Measurements from ENCODE around the gene MAP3K12.

The MAP3K12 gene

GRCh38 chr12:53466640-53467039, 32.6 kb downstream of the MAP3K12 start:
- TF ChIP-seq CTCF (IDR thresholded peaks at IDR 0.05): no peak
- no peak overlapping the region for H3K27ac ChIP-seq
- H3K27me3 ChIP-seq: no peaks in the 10 kb centered on the region
- no peak overlapping the region for H3K4me3 ChIP-seq (ENCODE audit: low read depth in 1 of 2, low read length in 1 of 2)
- peaks cover 100% of the 10 kb centered on the region for H3K36me3 ChIP-seq
- no peaks in the 10 kb centered on the region for H3K4me1 ChIP-seq (ENCODE audit: control insufficient read depth in 1 of 2, insufficient read depth in 1 of 2, low read depth in 1 of 2, low read length in 1 of 2)
- H3K9me3 ChIP-seq: no peaks in the 10 kb centered on the region

- no peak for TF ChIP-seq CTCF (IDR thresholded peaks at IDR 0.05)
These were observed 33.6 kb downstream of the MAP3K12 start for GRCh38 chr12:53465679-53466078.

GRCh38 chr12:53464685-53465418, 34.4 kb downstream of the MAP3K12 start:
- Histone ChIP-seq H3K27ac (peak overlapping the region; percentile 10), H3K9me3 (no peaks in the 10 kb centered on the region), H3K4me3 (ENCODE audit: low read depth in 1 of 2, low read length in 1 of 2) (no peak overlapping the region), H3K4me1 (ENCODE audit: control insufficient read depth in 1 of 2, insufficient read depth in 1 of 2, low read depth in 1 of 2, low read length in 1 of 2) (no peaks in the 10 kb centered on the region), H3K36me3 (peaks cover 100% of the 10 kb centered on the region), H3K27me3 (no peaks in the 10 kb centered on the region)
- no peak for TF ChIP-seq CTCF (IDR thresholded peaks at IDR 0.05)

More at GRCh38 chr12:53465679-53466078, 33.6 kb downstream of the MAP3K12 start:
- peak overlapping the region; percentile 10 for H3K27ac ChIP-seq
- H3K27me3 ChIP-seq: no peaks in the 10 kb centered on the region
- peaks cover 100% of the 10 kb centered on the region for H3K36me3 ChIP-seq
- H3K9me3 ChIP-seq: no peaks in the 10 kb centered on the region
- H3K4me1 ChIP-seq (ENCODE audit: control insufficient read depth in 1 of 2, insufficient read depth in 1 of 2, low read depth in 1 of 2, low read length in 1 of 2): no peaks in the 10 kb centered on the region
- no peak overlapping the region for H3K4me3 ChIP-seq (ENCODE audit: low read depth in 1 of 2, low read length in 1 of 2)

GRCh38 chr12:53463802-53464560, 35.3 kb downstream of the MAP3K12 start:
- H3K36me3 ChIP-seq: peaks cover 100% of the 10 kb centered on the region
- no peak for TF ChIP-seq CTCF (IDR thresholded peaks at IDR 0.05)
- H3K27me3 ChIP-seq: no peaks in the 10 kb centered on the region
- no peaks in the 10 kb centered on the region for H3K4me1 ChIP-seq (ENCODE audit: control insufficient read depth in 1 of 2, insufficient read depth in 1 of 2, low read depth in 1 of 2, low read length in 1 of 2)
- no peaks in the 10 kb centered on the region for H3K9me3 ChIP-seq
- H3K4me3 ChIP-seq (ENCODE audit: low read depth in 1 of 2, low read length in 1 of 2): no peak overlapping the region
- H3K27ac ChIP-seq: no peak overlapping the region

GRCh38 chr12:53462935-53463334, 36.3 kb downstream of the MAP3K12 start:
- Histone ChIP-seq H3K36me3 (peaks cover 100% of the 10 kb centered on the region), H3K9me3 (no peaks in the 10 kb centered on the region), H3K4me1 (ENCODE audit: control insufficient read depth in 1 of 2, insufficient read depth in 1 of 2, low read depth in 1 of 2, low read length in 1 of 2) (no peaks in the 10 kb centered on the region), H3K27me3 (no peaks in the 10 kb centered on the region), H3K4me3 (ENCODE audit: low read depth in 1 of 2, low read length in 1 of 2) (no peak overlapping the region), H3K27ac (no peak overlapping the region)
- TF ChIP-seq CTCF (IDR thresholded peaks at IDR 0.05): no peak

Measured in neutrophil (primary cell).